K562 (cell line): Measurements from ENCODE around the gene NEDD4. TPM values are rescaled to one million over a fixed set of nuclear protein-coding genes. Genes with fewer than 3 reads are reported as not detected.
A peak's percentile ranks its signal among the peaks of the same experiment; 100 is the strongest.

ENCODE experiments used
- ATAC-seq: fragments of 200-7000 bp; cut with Tn5 transposase; 3 replicates; pipeline ENCODE4 v1.9.1; 2020; ENCODE audit warnings: moderate library complexity
- BruUV-seq: library from RNA; stranded (reverse); fragments of 400-500 nt; replicated peaks from 2 replicates; lab custom pipeline; 2021; lab: Mats Ljungman, UMichigan
- CTCF ChIA-PET: fragments of 300-600 bp; formaldehyde crosslinking; extraction: SDS; loops from one replicate; lab custom pipeline; 2021; ENCODE audit warnings: low intra/inter-chr PET ratio; lab: Yijun Ruan, JAX
- POLR2A ChIA-PET: fragments of 300-600, 350-650 bp; sonication (Branson Sonifier 250); formaldehyde crosslinking; extraction: SDS; loops from one replicate; lab custom pipeline; 2021; ENCODE audit warnings: antibody characterized with exemption, inconsistent platforms; lab: Yijun Ruan, JAX
- DNase-seq, 4 experiments: peaks; one replicate each; pipeline versions ENCODE4 v3.0.0 to v3.0.0-alpha.2; 2011 to 2018; ENCODE audit warnings: low spot score in 3 of 4, mixed read lengths in 3 of 4; ENCODE audit errors: extremely low read depth in 1 of 4
- FAIRE-seq: peaks from 2 replicates; lab custom pipeline; 2011; peaks lifted over from hg19 to GRCh38; lab: Jason Lieb, UNC
- H2AFZ ChIP-seq: 2 replicates; pipeline ENCODE4 v1.6.0; 2011; ENCODE audit warnings: low read depth, low read length, control low read depth, inconsistent platforms
- H3K27ac ChIP-seq: fragments of 200-600 bp; 3 replicates; pipeline ENCODE4 v1.8.0; 2011; ENCODE audit warnings: low read depth, mild to moderate bottlenecking, control low read depth, inconsistent platforms, low read length, moderate library complexity, mixed read lengths; ENCODE audit errors: extremely low read depth
- H3K27me3 ChIP-seq, 2 experiments: fragments of 300-600 bp in 1 of 2; 2 replicates in 1 of 2; 3 replicates in 1 of 2; pipeline versions ENCODE4 v1.6.0 to v1.8.0; 2011; ENCODE audit warnings: inconsistent platforms in 2 of 2, low read length in 2 of 2, mild to moderate bottlenecking in 1 of 2, mixed read lengths in 1 of 2, moderate library complexity in 1 of 2; ENCODE audit not compliant: control insufficient read depth in 2 of 2, insufficient read depth in 2 of 2
- H3K36me3 ChIP-seq: fragments of 300-600 bp; 3 replicates; pipeline ENCODE4 v1.8.0; 2011; ENCODE audit warnings: mild to moderate bottlenecking, low read length, inconsistent platforms; ENCODE audit not compliant: control insufficient read depth, insufficient read depth
- H3K4me1 ChIP-seq, 2 experiments: fragments of 200-600 bp in 1 of 2; replicated peaks in 1 of 2; 2 replicates in 1 of 2; 3 replicates in 1 of 2; pipeline versions ENCODE4 v1.5.1 to v1.8.0; 2011; ENCODE audit warnings: inconsistent platforms in 2 of 2, low read length in 2 of 2, mild to moderate bottlenecking in 1 of 2, mixed read lengths in 1 of 2, moderate library complexity in 1 of 2; ENCODE audit not compliant: control insufficient read depth in 2 of 2, insufficient read depth in 2 of 2
- H3K4me2 ChIP-seq: 2 replicates; pipeline ENCODE4 v1.6.1; 2011; ENCODE audit warnings: low read length, control low read depth, inconsistent platforms, mixed read lengths; ENCODE audit not compliant: insufficient read depth
- H3K4me3 ChIP-seq: fragments of 200-600 bp; sonication (generic), shearing (Covaris generic); 2 replicates; pipeline ENCODE4 v1.5.1; 2016; ENCODE audit warnings: control low read depth, inconsistent platforms
- H3K79me2 ChIP-seq: fragments of 200-600 bp; 3 replicates; pipeline ENCODE4 v1.8.0; 2011; ENCODE audit warnings: low read length, inconsistent platforms; ENCODE audit not compliant: control insufficient read depth, insufficient read depth
- H3K9ac ChIP-seq, 2 experiments: 2 replicates each; pipeline versions ENCODE4 v1.6.0 to v1.6.1; 2011; ENCODE audit warnings: low read depth in 2 of 2, low read length in 2 of 2, control low read depth in 1 of 2, inconsistent platforms in 1 of 2, mild to moderate bottlenecking in 1 of 2, mixed read lengths in 1 of 2; ENCODE audit not compliant: insufficient read depth in 1 of 2
- H3K9me1 ChIP-seq: one replicate; pipeline ENCODE4 v1.6.0; 2011; ENCODE audit warnings: inconsistent platforms, mild to moderate bottlenecking, low read length, moderate library complexity; ENCODE audit not compliant: control insufficient read depth, insufficient read depth
- H3K9me3 ChIP-seq: replicated peaks from 2 replicates; pipeline ENCODE4 v1.5.1; 2011; ENCODE audit warnings: low read depth, low read length, inconsistent platforms; ENCODE audit not compliant: control insufficient read depth, insufficient read depth
- H4K20me1 ChIP-seq: replicated peaks from 2 replicates; pipeline ENCODE4 v1.6.1; 2011; ENCODE audit warnings: low read length, inconsistent platforms, mixed read lengths; ENCODE audit not compliant: control insufficient read depth, insufficient read depth
- BRF2 ChIP-seq: IDR thresholded peaks from 3 replicates; pipeline ENCODE4 v1.6.1; 2011; ENCODE audit warnings: borderline replicate concordance, mild to moderate bottlenecking; ENCODE audit not compliant: insufficient read length, insufficient read depth
- CBX1 ChIP-seq: sonication (generic); IDR thresholded peaks from 2 replicates; pipeline ENCODE4 v1.6.1; 2016; ENCODE audit warnings: antibody characterized with exemption, low read depth, mild to moderate bottlenecking
- IRF9 ChIP-seq: fragments of 450-650 bp; IDR thresholded peaks from 2 replicates; pipeline ENCODE4 v1.6.1; 2016; ENCODE audit warnings: missing biosample characterization, missing genetic modification characterization
- MAFF ChIP-seq: IDR thresholded peaks from 2 replicates; pipeline ENCODE4 v1.6.1; 2012; ENCODE audit warnings: low read length, improper control_type of control experiment
- MXD1 ChIP-seq: fragments of 250-450 bp; sonication (Bioruptor Pico); IDR thresholded peaks from 2 replicates; pipeline ENCODE4 v1.8.0; 2021; ENCODE audit warnings: borderline replicate concordance, mild to moderate bottlenecking, moderate library complexity; ENCODE audit not compliant: poor library complexity, severe bottlenecking
- NR0B1 ChIP-seq: fragments of 450-650 bp; IDR thresholded peaks from one replicate; pipeline ENCODE4 v1.6.1; 2018; ENCODE audit warnings: mild to moderate bottlenecking, moderate library complexity; ENCODE audit not compliant: partially characterized antibody
- POLR2AphosphoS2 ChIP-seq: IDR thresholded peaks from 2 replicates; pipeline ENCODE4 v1.6.1; 2012; ENCODE audit warnings: low read length, improper control_type of control experiment
- PRDM10 ChIP-seq: fragments of 450-650 bp; IDR thresholded peaks from 2 replicates; pipeline ENCODE4 v1.6.1; 2018; ENCODE audit not compliant: partially characterized antibody
- ZBTB34 ChIP-seq: fragments of 250-450 bp; sonication (Bioruptor Pico); IDR thresholded peaks from 2 replicates; pipeline ENCODE4 v1.8.0; 2021; ENCODE audit warnings: mild to moderate bottlenecking, moderate library complexity
- WGBS: fragments of 100-300 bp; shearing (Covaris generic); methylation state at CpG from one replicate; pipeline ENCODE4 v1.1.6; 2016; ENCODE audit warnings: low coverage, mixed read lengths; ENCODE audit not compliant: insufficient coverage; ENCODE audit errors: missing lambda C conversion rate; 5-methylcytosine and 5-hydroxymethylcytosine counted together
- in situ Hi-C: fragments of 300-500 bp; cut with MboI; formaldehyde crosslinking; loops from 4 replicates; pipeline ENCODE4 v1.15.0; 2018; ENCODE audit warnings: inconsistent platforms, mixed read lengths
- intact Hi-C: fragments of 100-400 bp; cut with micrococcal nuclease; formaldehyde crosslinking; loops from 2 replicates; pipeline ENCODE4 v1.14.2; 2022
- polyA plus RNA-seq, 8 experiments: library from polyadenylated mRNA; depleted of rRNA in 4 of 8; stranded (reverse) in 5 of 8; unstranded in 3 of 8; fragments of >200 nt; fragmentation: Nextera tagmentation in 2 of 8; fragmentation: Illumina TruSeq in 1 of 8; extraction: Ambion mirVana in 2 of 8; extraction: Trizol in 1 of 8; gene quantifications; 2 replicates each; pipeline versions ENCODE4 v1.2.1 to v1.2.3, GENCODE V29; 2011 to 2014; ENCODE audit warnings: inconsistent platforms in 1 of 8, missing spikeins in 1 of 8
- total RNA-seq, 7 experiments: library from RNA; depleted of rRNA in 6 of 7; stranded (reverse); fragments of >200 nt in 6 of 7; fragmentation: Illumina TruSeq in 2 of 7; extraction: Trizol in 2 of 7; gene quantifications; 2 replicates each; pipeline versions ENCODE4 v1.2.1 to v1.2.3, GENCODE V29; 2011 to 2021; ENCODE audit warnings: low replicate concordance in 1 of 7

The NEDD4 gene
- total and polyA plus RNA-seq, 9 of the 15 experiments (the other 6 are each of a cell fraction or from before 2014, with no cell fraction given) = 7.2 to 23.7 (median 17.3) TPM

- TF ChIP-seq ZBTB34 (CRISPR knock-in tag) (no peak), NR0B1 (no peak), IRF9 (tag) (no peak)
- TF ChIP-seq, all 486 proteins: peak for 0
These were observed 198.4 kb downstream of the NEDD4 start (continued) for GRCh38 chr15:55795031-55795430.

GRCh38 chr15:55791551-55792400, 201.6 kb downstream of the NEDD4 start:
- Histone ChIP-seq H2AFZ (no peak overlapping the region), H3K9ac (no peak overlapping the region), H3K9me1 (no peaks in the 10 kb centered on the region), H3K27ac (no peak overlapping the region), H3K36me3 (no peaks in the 10 kb centered on the region), H3K4me1 (no peaks in the 10 kb centered on the region), H3K4me3 (no peak overlapping the region), H3K79me2 (no peaks in the 10 kb centered on the region), H3K4me2 (no peak overlapping the region), H4K20me1 (no peaks in the 10 kb centered on the region), H3K9me3 (no peaks in the 10 kb centered on the region), H3K27me3 (no peaks in the 10 kb centered on the region)
- DNase-seq (no peak), ATAC-seq (peak; percentile 39; the same call in 1 of the 3 replicates), FAIRE-seq (no peak)
- in situ Hi-C loops = no loop called here
- BruUV-seq = no TSS peak
- POLR2A ChIA-PET = no interaction called here
- 0% methylated on average over 3 of the region's 3 CpGs for WGBS
- intact Hi-C loops = no loop called here
- CTCF ChIA-PET = no interaction called here
- TF ChIP-seq CBX1 (no peak), BRF2 (no peak), POLR2AphosphoS2 (no peak), MAFF (no peak), PRDM10 (peak; percentile 53), MXD1 (CRISPR knock-in tag) (no peak)
